GM18502 (cell line): ENCODE measurements around the gene NOS3.

ENCODE experiments used
- ATAC-seq: cut with Tn5 transposase; IDR thresholded peaks from one replicate; pipeline ENCODE4 v1.9.1; 2021; ENCODE audit warnings: mild to moderate bottlenecking; ENCODE audit not compliant: unreplicated experiment, poor library complexity

The NOS3 gene

DNA sequence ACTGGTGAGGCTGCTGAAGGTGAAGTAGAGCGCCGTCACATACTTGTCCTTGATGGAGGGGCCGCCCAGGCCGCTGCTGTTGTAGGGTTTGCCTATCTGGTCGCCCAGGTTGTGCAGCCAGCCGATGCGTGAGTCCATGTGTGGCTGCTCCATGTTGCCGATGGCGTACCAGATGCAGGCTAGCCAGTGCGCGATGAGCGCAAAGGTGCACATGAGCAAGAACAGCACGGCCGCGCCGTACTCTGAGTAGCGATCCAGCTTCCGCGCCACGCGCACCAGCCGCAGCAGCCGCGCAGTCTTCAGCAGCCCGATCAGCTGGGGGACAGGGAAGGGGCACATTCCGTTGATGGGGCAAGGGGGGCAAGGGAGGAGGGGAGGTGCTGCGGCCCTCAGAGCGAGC, 39.3 kb upstream of the NOS3 start:
- no peak for ATAC-seq

DNA sequence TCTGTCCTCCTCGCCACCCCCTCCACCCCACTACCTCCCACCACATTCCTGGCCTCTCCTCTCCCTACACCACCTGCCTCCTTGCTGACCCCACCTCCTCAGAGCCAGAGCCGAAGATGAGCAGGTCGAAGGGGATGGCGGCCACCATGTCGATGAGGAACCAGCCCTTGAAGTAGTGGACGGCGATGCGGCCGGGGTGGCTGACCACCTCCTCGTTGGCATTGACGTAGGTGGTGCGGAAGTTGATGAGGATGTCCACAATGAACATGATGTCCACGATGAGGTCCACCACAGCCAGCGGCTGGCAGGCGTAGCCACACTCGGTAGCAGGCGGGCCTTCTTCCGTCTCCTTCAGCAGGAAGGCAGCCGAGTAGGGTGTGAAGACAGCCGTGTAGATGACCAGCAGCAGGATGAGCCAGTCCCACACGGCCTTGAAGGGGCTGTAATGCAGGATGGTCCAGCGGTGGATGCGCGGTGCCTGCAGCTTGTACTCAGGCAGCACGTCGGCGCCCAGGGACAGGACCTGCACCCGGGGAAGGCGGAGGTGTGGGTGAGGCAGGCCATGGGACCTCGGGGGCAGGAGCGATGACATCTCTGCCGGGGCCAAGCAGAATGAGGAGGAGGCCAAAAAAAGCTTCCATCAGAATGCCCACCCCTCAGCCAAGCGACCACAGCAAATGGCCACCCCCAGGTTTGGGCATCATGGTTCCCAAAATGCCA, 38.3 kb upstream of the NOS3 start:
- ATAC-seq = no peak

DNA sequence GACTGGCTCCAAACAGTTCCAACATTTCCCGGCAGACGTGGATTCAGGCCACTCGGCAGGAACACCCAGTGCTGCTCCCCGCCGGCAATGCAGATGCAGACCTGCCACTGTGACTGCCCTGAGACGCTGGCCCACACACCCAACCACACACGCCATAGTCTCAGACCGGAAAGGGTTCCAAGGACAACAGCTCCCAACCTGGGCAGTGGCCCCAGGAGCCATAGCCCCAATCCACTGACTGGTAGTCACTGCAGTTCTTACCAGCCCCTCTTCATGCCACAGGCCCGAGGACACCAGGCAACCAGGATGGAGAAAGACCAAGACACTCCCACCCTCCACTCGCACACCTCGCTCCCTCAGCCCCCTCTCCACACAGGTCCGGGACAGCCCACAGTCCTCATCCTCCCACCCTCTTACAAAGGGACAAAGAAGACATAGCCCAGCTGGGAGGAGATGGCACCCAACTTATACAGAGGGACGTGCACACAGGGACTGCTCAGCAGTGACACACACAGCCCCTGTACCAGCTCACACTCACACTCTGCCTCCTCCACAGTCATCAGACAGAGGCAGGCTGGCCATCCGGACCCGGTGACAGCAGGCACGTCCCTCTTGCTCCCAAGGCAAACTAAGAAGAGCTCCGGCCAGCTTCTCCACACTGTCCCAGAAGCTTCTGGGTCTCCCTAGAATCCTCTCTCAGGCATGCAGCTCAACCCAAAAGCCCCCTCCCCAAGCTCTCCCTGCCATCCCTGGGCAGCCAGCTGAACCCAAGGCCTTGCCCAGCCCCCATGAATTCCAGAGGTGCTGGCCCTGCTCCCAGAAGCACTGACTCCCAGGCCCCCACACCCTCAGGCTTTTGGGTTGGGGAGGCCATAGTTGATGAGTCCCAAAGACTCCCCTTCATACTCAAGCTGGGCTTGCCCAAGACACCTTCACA, 37.5 kb upstream of the NOS3 start:
- no peak for ATAC-seq

DNA sequence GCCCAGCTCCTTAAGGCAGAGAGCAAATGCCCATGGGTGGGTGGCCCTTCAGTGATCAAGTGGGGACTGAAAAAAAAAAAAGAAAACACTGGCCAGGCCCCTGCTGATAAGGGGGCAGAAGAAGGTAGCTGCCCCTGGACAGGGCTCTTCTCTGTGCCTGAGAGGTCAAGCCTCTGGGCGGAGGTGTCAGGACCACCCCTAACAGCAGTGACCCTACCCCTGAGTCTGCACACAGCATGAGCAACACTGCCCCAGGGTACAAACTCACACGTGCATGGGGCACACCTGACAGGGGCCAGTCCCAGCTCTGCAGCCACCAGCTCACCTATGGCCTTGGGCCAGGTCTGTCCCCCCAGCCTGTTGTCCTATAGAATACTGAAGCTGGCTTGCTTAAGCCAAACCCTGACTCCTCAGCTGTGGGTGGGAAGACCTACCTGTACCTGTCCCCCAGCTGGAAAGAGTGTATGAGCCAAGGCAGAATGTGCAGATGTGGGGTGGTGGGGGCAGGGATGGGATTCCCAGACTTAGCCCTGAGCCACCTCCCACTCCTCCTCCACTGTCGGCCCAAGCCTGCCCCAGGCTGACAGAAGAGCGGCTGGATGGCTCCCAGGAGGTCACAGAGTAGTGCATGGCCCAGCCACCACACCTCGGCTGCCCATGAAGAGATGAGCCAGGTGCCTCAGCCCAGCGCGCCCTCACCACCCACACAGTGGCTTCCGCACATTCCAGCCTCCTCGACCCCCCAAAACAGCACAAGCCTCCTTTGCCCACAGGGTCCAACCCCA, 36.4 kb upstream of the NOS3 start:
- no peak for ATAC-seq

DNA sequence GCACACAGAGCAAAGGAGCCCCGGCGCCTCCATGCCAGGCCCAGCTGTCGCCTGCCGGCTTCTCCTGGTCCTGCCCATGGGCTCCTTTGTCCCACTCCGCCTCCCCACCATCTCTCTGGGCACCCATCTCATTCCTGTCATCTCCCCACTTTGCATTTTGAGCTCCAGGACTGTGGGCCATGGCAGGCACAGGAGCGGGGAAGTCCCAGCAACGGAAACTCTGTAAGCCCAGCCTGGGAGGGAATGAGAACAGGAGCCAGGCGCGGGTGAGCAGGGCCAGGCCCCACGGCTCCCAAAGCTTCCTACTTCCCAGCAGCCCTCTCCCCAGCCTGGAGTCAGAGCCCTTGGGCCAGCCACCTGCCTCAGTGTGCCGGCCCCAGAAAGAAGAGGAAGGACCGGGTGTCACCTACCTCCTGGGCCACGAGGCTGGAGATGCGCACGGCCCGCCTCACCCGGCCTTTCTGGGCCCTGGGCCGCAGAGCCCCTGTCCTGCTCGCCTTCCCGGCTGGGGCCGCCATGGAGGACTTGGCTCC, 35.8 kb upstream of the NOS3 start:
- no peak for ATAC-seq

DNA sequence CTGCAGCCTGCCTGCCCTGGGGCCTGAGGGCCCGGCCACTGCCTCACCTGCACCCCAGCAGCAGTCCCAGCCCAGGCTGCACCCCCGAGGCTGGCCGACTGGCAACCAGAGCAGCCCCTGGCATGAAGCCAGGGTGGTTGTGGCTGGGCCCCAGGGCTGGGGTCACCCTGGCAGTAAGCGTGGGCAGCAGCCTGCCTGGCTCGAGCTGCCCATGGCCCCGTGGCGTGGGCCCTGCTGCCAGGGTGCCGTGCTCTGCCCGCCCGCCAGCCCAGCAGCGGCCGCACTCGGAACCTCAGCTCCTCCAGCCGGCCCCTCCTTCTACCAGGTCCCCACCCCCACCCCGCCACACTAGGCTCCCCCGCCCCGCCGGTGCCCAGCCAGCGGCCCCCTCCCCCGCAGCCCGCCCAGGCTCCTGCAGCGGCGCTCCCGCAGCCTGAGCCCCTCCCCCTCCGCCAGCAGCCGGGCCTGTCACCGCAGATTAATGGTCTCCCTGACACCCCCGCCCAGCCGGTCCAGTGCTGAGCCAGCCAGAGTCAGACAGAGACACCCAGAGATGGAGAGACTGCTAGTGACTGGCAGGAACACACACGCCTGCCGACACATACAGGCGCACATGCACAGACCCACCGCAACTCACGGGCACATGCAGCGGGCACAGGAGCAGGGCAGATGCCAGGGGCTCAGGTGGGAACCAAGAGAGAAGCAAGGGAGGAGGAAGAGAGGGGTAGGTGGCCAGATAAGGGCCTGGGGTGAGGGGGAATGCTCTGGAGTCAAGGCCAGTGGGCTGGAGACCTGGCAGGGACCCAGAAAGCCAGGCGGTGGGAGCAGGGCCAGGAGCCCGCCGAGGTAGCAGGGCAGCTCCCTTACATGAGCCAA, 35.1 kb upstream of the NOS3 start:
- ATAC-seq = no peak

DNA sequence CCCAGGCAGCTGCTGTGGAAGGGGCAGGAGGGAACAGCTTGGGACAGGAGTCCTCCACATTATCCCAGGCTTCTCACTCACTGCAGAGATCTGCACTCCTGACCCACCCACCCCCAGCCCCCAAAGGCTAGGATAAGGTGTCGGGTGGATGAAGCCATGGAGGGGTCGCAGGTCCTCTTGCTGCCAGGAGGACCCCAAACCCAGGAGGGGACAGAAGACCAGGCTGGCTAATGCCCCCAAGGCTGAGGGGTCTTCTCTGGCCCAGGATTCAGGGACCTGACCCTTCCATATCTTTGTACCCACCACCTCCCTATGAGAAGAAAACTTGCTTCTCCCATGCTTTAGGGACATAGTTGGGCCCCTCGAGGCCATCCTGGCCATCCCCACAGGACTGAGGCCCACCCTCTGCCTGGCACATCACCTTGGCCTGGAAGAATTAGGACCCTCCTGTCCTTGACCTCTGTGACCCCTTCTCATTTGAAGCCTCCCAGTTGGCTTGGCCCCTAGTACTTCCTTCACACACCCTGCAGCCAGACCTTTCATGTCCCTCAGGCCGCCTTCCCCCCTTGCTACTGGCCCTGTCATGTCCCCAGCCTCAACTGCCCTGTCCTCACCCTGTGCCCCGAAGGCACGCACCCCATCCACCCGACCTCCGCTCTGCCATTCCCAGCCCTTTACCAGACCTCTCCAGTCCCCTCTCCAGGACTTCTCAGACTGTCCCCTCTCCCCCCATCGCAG, 34.3 kb upstream of the NOS3 start:
- no peak for ATAC-seq

DNA sequence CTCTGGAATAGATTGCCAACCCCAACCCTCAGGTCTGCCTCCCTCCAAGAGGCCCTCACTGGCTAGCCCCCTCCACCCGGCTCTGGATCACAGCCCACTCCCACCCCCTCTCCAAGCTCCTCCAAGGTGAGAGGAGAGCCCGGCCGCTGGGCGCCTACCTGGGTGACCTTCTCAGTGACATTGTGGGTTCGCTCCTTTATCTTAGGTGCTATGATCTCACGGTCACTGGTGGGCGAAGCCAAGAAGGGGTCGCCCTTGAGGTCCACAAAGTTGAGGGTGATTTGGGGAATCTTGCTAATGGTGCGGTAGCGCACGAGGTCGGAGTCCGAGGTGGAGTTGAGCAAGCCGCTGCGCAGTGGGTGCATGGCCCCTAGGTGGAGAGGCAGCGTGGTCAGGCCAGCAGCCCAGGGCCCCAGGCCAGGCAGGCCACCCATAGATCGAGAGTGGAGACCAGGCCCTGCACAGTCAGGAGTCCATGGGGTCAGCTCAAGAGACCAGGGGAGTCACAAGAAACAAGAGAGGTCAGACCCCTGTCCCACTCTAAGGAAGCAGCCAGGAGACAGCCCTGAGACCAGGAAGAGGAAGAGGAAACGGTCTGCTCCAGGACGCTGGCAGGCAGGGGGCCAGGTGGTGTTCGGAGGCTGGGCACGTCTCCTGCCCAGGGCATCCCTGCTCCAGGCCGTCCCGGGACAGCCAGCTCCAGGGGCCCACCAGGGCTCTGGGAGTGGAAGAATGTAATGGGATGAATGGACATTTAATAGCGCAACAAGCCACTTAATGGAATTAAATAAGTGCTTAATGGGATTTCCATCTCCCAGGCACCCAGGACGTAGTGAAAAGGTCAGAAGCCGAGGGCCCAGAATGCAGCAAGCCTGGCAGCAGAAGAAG, 33.4 kb upstream of the NOS3 start:
- no peak for ATAC-seq

DNA sequence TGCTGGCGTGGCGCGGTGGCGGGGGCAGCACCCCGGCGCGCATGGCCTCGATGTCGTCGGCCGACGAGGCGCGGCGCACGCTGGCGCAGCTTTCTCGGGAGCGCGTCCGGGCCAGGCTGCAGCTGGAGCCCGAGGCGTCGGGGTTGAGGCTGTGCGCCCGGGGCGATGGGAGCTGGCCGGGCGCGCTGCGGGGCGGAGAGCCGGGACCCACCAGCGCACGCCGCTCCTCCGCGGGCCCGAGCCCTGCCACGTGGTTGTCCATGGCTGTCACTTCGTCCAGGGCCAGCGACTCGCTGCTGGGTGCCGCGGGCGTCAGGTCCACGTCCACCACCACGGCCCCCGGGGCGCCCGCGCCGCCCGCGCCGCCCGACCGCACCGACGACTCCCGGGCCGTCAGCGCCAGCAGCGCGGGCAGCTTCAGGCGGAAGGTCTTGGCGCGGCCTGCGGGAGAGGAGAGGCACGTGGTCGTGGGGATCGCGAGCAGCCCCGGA, 32.7 kb upstream of the NOS3 start:
- no peak for ATAC-seq

DNA sequence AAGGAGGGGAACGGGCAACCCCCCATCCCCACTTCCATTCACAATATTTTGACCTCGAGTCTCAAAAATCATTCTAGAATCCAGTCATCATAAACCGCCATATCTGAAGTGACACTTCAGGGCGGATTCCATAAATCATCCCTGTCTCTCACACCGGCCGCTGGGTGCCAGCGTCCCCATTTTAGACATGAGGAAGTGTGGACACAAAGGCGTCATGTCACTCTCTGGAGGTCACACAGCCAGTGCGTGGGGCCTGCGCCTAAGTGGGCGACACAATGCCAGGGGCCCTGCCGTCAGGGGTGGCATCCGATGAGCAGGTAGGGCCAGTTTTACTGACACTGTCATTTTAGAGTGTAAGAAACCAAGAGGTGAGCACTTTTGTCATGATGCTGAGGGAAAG, 32.2 kb upstream of the NOS3 start:
- ATAC-seq = no peak

DNA sequence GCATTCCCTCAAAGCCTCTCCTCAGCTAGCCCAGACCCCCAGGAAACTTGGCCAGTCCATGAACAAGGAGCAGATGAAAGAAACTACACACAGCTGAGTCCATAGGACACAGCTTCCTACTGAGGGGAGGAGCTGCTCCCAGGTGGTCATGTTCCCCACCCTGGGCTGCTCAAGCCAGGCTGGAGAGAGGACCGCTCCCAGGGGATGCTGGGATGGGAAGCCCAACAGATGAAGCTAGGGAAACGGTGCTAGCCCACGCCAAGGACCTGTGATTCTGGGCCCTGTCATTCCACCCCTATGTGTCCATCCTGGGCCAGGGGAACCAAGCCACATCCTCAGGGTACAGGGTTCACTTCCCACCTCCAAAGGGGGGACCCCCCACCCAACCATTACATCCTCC, 31.7 kb upstream of the NOS3 start:
- no peak for ATAC-seq

DNA sequence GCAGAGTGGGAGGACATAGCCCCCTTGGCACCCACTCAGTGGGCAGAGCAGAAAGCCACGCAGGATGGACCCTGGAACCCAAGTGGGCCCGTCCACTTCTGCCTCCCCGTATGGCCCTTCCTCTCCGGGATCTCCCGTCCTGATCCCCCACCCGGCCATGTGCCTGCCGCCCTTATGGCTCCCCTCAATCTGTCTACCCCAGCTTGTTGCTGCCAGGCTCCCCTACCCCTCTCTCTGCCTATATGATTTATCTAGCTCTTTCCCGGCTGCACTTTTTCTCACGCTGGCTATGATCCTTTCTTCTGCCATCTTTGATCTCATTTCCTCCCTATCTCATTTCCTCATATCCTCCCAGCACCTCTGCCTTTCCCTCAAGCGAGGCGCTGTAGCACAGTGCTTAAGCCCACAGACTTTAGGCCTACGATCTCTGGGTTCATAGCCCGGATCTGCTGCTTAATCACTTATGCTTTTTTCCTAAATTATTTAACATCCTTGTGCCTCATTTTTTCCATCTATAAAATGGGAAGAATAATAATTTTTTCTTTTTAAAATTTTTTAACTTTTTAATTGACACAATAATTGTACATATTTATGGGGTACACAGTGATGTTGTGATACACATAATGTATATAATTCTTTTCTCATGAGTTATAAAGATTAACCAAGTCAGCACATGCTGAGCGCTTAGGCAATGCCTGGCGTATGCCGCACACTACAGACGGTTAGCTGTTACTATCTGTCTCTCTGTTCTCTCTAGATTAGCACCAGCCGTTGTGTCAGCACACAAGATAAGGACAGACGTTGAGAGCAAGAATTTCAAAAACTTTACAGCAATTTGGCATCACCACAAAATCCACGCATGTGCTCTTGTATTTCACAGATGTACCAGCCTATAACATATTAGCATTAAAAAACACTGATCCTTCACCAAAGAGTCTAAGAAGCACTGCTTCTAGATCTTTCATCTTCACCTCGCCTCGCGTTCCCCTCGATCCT, 30.8 kb upstream of the NOS3 start:
- no peak for ATAC-seq

DNA sequence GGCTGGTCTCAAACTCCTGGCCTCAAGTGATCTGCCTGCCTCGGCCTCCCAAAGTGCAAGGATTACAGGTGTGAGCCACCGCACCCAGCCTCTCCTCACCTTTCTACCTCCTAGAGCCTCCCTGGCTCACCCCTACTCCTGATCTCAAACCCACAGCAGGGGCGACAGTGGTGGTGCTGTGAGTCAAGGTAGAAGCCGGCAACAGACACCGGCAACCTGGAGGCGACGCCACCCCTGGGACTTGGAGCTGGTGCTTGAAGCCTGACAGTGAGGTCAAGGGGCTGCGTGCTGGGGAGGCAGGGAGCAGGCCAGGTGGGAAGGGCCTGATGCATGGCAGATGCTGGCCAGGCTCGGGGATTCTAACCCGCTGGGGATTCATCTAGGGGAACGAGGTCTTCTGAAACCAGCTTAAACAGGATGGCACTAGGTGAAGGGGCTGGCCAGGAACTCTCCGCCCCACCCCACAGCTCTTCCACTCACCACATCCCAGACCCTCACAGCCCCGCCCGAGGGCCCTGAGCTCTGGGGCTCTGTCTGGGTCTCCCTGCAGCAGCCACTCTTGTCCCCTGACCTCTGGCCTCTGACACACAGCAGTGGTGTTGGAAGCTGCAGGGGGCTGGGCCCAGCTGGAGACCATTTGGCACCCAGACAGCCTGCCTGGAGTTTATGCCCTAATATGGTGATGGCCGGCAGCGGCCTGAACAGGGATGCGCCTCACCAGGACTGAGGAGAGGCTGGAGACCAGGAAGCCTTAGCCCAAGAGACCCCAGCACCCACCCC, 29.1 kb upstream of the NOS3 start:
- ATAC-seq = no peak

DNA sequence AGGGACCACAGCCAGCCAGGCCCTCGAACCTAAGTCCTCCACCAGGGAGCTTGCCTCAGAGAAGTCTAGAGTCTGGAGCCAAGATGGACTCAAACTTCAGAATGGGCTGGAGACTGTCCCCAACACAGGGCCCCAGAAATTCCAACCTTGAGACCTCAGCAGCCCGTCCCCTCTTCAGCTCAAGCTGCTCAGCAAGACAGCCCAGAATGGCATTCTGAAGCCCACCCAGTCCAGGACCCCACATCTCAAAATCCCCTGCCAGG, 28.6 kb upstream of the NOS3 start:
- ATAC-seq = no peak

DNA sequence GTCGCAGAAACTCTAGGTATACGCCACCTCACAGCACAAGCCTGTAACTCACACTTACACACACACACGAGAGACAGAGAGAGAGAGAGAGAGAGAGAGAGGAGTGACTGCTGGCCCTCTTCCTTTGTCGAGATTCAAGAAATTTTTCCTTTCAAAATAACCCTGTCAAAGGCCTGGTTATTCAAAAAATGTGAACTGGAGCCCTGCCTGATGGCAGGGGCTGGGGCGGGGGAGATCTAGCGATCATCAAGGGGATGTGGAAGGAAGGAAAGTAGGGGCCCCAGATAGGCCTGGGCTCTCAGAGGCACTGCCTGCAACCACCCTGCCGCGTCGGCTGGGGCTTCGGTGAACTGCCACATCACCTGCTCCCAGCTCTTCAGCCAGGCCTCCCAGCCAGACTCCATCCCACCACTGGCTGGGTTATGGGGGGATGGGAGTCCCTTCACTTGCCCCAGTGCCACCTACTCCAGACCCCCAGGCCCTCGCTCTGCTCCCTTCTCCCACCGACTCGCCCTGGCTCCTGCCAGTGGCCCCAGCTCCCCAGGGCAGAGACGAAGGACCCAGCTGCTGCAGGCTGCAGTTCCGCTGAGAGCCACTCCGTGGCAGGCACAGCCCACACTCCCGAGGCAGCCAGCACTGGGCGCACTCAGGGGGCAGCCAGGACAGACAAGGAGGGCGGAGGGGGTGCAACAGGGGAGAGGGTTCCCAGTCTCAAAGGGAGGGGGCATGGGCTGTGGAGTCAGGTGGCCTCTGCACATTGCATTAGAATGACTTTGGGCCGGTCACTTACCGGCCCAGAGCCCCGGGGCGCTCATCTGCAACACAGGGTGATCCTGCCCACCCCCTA, 28.0 kb upstream of the NOS3 start:
- ATAC-seq = peak; percentile 79
